ENCODE measurements around the gene SLC39A3.

DNA sequence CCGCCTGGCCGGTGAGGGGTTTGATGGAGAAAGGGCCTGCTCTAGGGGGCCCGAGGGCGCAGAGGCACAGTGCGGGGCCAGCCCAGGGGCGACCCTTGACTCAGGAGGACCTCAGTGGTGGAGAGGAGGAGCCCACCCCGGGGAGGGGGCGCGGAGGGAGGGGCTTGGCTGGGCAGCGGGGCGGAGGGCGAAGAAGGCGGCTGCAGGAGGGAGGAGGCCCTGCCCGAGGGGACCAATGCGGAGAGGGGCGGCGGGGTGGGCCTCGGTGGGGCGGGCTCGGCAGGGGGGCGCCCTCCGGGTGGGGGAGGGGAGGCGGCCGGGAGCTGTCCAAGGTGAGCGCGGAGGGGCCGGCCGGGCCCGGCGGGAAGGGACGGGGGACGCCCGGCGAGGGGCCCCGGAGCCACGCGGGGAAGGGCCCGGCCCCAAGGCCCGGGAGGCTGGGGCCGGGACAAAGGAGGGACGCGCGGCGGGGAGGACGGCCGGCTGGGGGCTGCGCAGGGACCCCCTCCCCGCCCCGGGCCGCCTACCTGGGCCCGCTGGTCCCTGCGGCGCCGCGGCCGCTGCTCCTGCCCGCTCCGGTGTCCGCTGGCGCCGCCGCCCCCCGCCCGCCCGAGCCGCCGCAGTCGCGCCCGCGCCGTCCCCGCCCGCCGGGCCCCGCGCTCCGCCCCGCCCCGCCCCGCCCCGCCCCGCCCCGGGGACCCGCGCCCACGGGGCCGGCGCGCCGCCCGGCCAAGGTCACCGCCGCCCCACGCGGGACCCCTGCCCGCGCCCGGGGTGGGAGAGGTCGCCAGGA is 18.8 kb downstream of the SLC39A3 start, which contains the start of gene DIRAS1:
- TF ChIP-seq GATA2 (IDR thresholded peaks at IDR 0.05; ENCODE audit: low read depth, low read length) (no peak), GATA3 (IDR thresholded peaks at IDR 0.05; ENCODE audit: low read depth, low read length) (no peak)

Data from SH-SY5Y (cell line).